K562 (cell line): Measurements from ENCODE around the gene C2orf92. TPM values are rescaled to one million over a fixed set of nuclear protein-coding genes. Genes with fewer than 3 reads are reported as not detected.

Experiments used
- ATF7 ChIP-seq: fragments of 450-650 bp; IDR thresholded peaks from 2 replicates; pipeline ENCODE4 v1.7.1; 2014; ENCODE audit warnings: mild to moderate bottlenecking, moderate library complexity
- E2F5 ChIP-seq: sonication (generic); formaldehyde crosslinking; IDR thresholded peaks from 2 replicates; pipeline ENCODE4 v1.8.0; 2022; ENCODE audit warnings: mild to moderate bottlenecking, missing genetic modification reagents
- ELK1 ChIP-seq: sonication (generic); formaldehyde crosslinking; IDR thresholded peaks from 2 replicates; pipeline ENCODE4 v1.8.1; 2022; ENCODE audit warnings: missing genetic modification reagents
- GABPA ChIP-seq: fragments of 200-800 bp; sonication (Bioruptor generic); conservative IDR thresholded peaks from 2 replicates; pipeline ENCODE4 v1.6.1; 2016; ENCODE audit warnings: low read depth, missing genetic modification characterization, missing compliant biosample characterization
- GATA2 ChIP-seq: sonication (generic); formaldehyde crosslinking; IDR thresholded peaks from 2 replicates; pipeline ENCODE4 v1.4.0; 2020; ENCODE audit warnings: mild to moderate bottlenecking, missing genetic modification reagents
- LARP7 ChIP-seq: fragments of 450-650 bp; IDR thresholded peaks from 2 replicates; pipeline ENCODE4 v1.6.1; 2016
- MNT ChIP-seq, 2 experiments: fragments of 450-650 bp; conservative IDR thresholded peaks; 2 replicates each; pipeline ENCODE4 v1.6.1; 2017; ENCODE audit warnings: mild to moderate bottlenecking in 2 of 2, moderate library complexity in 2 of 2
- MYNN ChIP-seq, 2 experiments: sonication (generic); formaldehyde crosslinking in 1 of 2; IDR thresholded peaks; 2 replicates each; pipeline versions ENCODE4 v1.5.0 to v1.6.1; 2016 to 2020; ENCODE audit warnings: antibody characterized with exemption in 1 of 2, missing genetic modification reagents in 1 of 2
- PHF20 ChIP-seq: fragments of 450-650 bp; IDR thresholded peaks from 2 replicates; pipeline ENCODE4 v1.6.1; 2018; ENCODE audit not compliant: partially characterized antibody
- RNF2 ChIP-seq: sonication (generic); IDR thresholded peaks from 2 replicates; pipeline ENCODE4 v1.6.1; 2016
- ZFP91 ChIP-seq: sonication (generic); formaldehyde crosslinking; IDR thresholded peaks from 2 replicates; pipeline ENCODE4 v1.8.0; 2022; ENCODE audit warnings: mild to moderate bottlenecking, missing genetic modification reagents
- ZNF408 ChIP-seq: fragments of 250-450 bp; sonication (Bioruptor Pico); IDR thresholded peaks from 2 replicates; pipeline ENCODE4 v1.4.0; 2020; ENCODE audit warnings: low read depth, mild to moderate bottlenecking, moderate library complexity
- polyA plus RNA-seq, 8 experiments: library from polyadenylated mRNA; depleted of rRNA in 4 of 8; stranded (reverse) in 5 of 8; unstranded in 3 of 8; fragments of >200 nt; fragmentation: Nextera tagmentation in 2 of 8; fragmentation: Illumina TruSeq in 1 of 8; extraction: Ambion mirVana in 2 of 8; extraction: Trizol in 1 of 8; gene quantifications; 2 replicates each; pipeline versions ENCODE4 v1.2.1 to v1.2.3, GENCODE V29; 2011 to 2014; ENCODE audit warnings: inconsistent platforms in 1 of 8, missing spikeins in 1 of 8
- total RNA-seq, 7 experiments: library from RNA; depleted of rRNA in 6 of 7; stranded (reverse); fragments of >200 nt in 6 of 7; fragmentation: Illumina TruSeq in 2 of 7; extraction: Trizol in 2 of 7; gene quantifications; 2 replicates each; pipeline versions ENCODE4 v1.2.1 to v1.2.3, GENCODE V29; 2011 to 2021; ENCODE audit warnings: low replicate concordance in 1 of 7
- TF ChIP-seq, protein P1 (sequence below): fragments of 450-650 bp; conservative IDR thresholded peaks from 2 replicates; pipeline ENCODE4 v1.6.1; 2016; ENCODE audit warnings: missing genetic modification characterization, low read depth, mild to moderate bottlenecking, missing compliant biosample characterization, moderate library complexity

The C2orf92 gene
- total and polyA plus RNA-seq, 9 of the 15 experiments (the other 6 are each of a cell fraction or from before 2014, with no cell fraction given): 0.65 to 6.8 (median 3.6) TPM

- TF ChIP-seq MNT (conservative IDR thresholded peaks at IDR 0.05) (peak; percentile 51 to 70), RNF2 (peak; percentile 23; the same call in 1 of the 2 replicates), LARP7 (no peak), ZFP91 (CRISPR knock-in tag) (peak; percentile 99), ATF7 (peak; percentile 99), ELK1 (CRISPR knock-in tag) (no peak), ZNF408 (CRISPR knock-in tag) (no peak), PHF20 (peak; percentile 37), GABPA (tag) (no peak; the same call in 1 of the 2 replicates), E2F5 (no peak; the same call in 1 of the 2 replicates), GATA2 (CRISPR knock-in tag) (no peak), MYNN (IDR thresholded peaks at IDR 0.05) (no peak), MYNN (CRISPR knock-in tag; IDR thresholded peaks at IDR 0.05) (no peak)
- TF ChIP-seq, protein P1, sequence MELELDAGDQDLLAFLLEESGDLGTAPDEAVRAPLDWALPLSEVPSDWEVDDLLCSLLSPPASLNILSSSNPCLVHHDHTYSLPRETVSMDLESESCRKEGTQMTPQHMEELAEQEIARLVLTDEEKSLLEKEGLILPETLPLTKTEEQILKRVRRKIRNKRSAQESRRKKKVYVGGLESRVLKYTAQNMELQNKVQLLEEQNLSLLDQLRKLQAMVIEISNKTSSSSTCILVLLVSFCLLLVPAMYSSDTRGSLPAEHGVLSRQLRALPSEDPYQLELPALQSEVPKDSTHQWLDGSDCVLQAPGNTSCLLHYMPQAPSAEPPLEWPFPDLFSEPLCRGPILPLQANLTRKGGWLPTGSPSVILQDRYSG (tag): 0 out of 2 replicates have a peak, but pooled peaks have one; percentile 10
Measured at GRCh38 chr2:97663962-97664635, 5.4 kb upstream of the C2orf92 start, which contains the start of gene ACTR1B (continued).
